SK-N-SH (cell line): ENCODE measurements around the gene MYO10. TPM values are rescaled to one million over a fixed set of nuclear protein-coding genes. Genes with fewer than 3 reads are reported as not detected.

ENCODE experiments used
- CTCF ChIA-PET: fragments of 300-600, 350-600 bp; formaldehyde crosslinking; extraction: SDS; loops from one replicate; lab custom pipeline; 2021; lab: Yijun Ruan, JAX
- POLR2A ChIA-PET: fragments of 350-600 bp; sonication (Branson Sonifier 250); formaldehyde crosslinking; extraction: SDS; loops from one replicate; lab custom pipeline; 2020; ENCODE audit warnings: antibody characterized with exemption, inconsistent platforms; lab: Yijun Ruan, JAX
- DNase-seq: peaks from one replicate; pipeline ENCODE4 v3.0.0; 2012
- H2AFZ ChIP-seq: fragments of 200-600 bp; sonication (generic); 2 replicates; pipeline ENCODE4 v1.8.1; 2016; ENCODE audit warnings: antibody characterized with exemption, mild to moderate bottlenecking, low read depth
- H3F3A ChIP-seq: fragments of 200-600 bp; sonication (generic); replicated peaks from 2 replicates; pipeline ENCODE3; 2016; ENCODE audit warnings: antibody characterized with exemption, mild to moderate bottlenecking; ENCODE audit not compliant: insufficient read depth
- H3K27ac ChIP-seq, 2 experiments: fragments of 200-500 bp in 1 of 2; fragments of 200-600 bp in 1 of 2; sonication (Bioruptor generic) in 1 of 2; sonication (generic), shearing (Covaris generic) in 1 of 2; 2 replicates each; pipeline versions ENCODE4 v1.5.1 to v1.6.1; 2014 to 2016; ENCODE audit warnings: low read depth in 2 of 2, inconsistent platforms in 1 of 2, low read length in 1 of 2, mild to moderate bottlenecking in 1 of 2, mixed read lengths in 1 of 2
- H3K27me3 ChIP-seq: fragments of 200-600 bp; sonication (generic), shearing (Covaris generic); 2 replicates; pipeline ENCODE4 v1.6.1; 2016; ENCODE audit warnings: mixed run types; ENCODE audit not compliant: insufficient read depth
- H3K36me3 ChIP-seq, 2 experiments: fragments of 200-500 bp in 1 of 2; fragments of 200-600 bp in 1 of 2; sonication (Bioruptor generic) in 1 of 2; sonication (generic) in 1 of 2; replicated peaks in 1 of 2; 2 replicates each; pipeline versions ENCODE3 to v1.5.1; 2014 to 2016; ENCODE audit warnings: low read length in 1 of 2, mild to moderate bottlenecking in 1 of 2; ENCODE audit not compliant: insufficient read depth in 2 of 2, control insufficient read depth in 1 of 2
- H3K4me1 ChIP-seq, 2 experiments: fragments of 200-500 bp in 1 of 2; fragments of 200-600 bp in 1 of 2; sonication (Bioruptor generic) in 1 of 2; sonication (generic), shearing (Covaris generic) in 1 of 2; 2 replicates each; pipeline versions ENCODE4 v1.5.1 to v1.6.1; 2014 to 2016; ENCODE audit warnings: low read depth in 1 of 2, low read length in 1 of 2, mixed run types in 1 of 2; ENCODE audit not compliant: insufficient read depth in 2 of 2, control insufficient read depth in 1 of 2
- H3K4me2 ChIP-seq: fragments of 200-600 bp; sonication (generic), shearing (Covaris generic); 2 replicates; pipeline ENCODE4 v1.6.1; 2017; ENCODE audit warnings: mixed run types
- H3K4me3 ChIP-seq, 2 experiments: fragments of 200-500 bp in 1 of 2; fragments of 200-600 bp in 1 of 2; sonication (Bioruptor generic) in 1 of 2; sonication (generic), shearing (Covaris generic) in 1 of 2; 2 replicates each; pipeline versions ENCODE4 v1.5.1 to v1.8.1; 2014 to 2016; ENCODE audit warnings: low read depth in 2 of 2, inconsistent platforms in 1 of 2, low read length in 1 of 2, mild to moderate bottlenecking in 1 of 2, mixed read lengths in 1 of 2, moderate library complexity in 1 of 2
- H3K79me2 ChIP-seq: fragments of 200-600 bp; sonication (generic); 2 replicates; pipeline ENCODE4 v1.8.1; 2017; ENCODE audit warnings: mild to moderate bottlenecking; ENCODE audit not compliant: insufficient read depth
- H3K9ac ChIP-seq: fragments of 200-600 bp; sonication (generic); 2 replicates; pipeline ENCODE4 v1.6.1; 2017; ENCODE audit warnings: mixed run types
- H3K9me2 ChIP-seq: fragments of 200-600 bp; sonication (generic); 2 replicates; pipeline ENCODE4 v1.6.1; 2017; ENCODE audit warnings: mixed run types
- H3K9me3 ChIP-seq: fragments of 200-600 bp; sonication (generic); 2 replicates; pipeline ENCODE4 v1.6.1; 2017; ENCODE audit warnings: mixed run types, mild to moderate bottlenecking, moderate library complexity
- H4K20me1 ChIP-seq: fragments of 200-600 bp; sonication (generic); 2 replicates; pipeline ENCODE4 v1.6.1; 2017; ENCODE audit warnings: mild to moderate bottlenecking, mixed run types; ENCODE audit not compliant: insufficient read depth
- EP300 ChIP-seq, 2 experiments: IDR thresholded peaks; 2 replicates each; pipeline versions ENCODE4 v1.4.0 to v1.6.1; 2012; ENCODE audit warnings: borderline replicate concordance in 1 of 2, low read depth in 1 of 2, low read length in 1 of 2
- EZH2phosphoT487 ChIP-seq: fragments of 200-600 bp; sonication (generic); IDR thresholded peaks from 2 replicates; pipeline ENCODE4 v1.6.1; 2017; ENCODE audit warnings: low read depth, mixed run types, mild to moderate bottlenecking, antibody characterized with exemption, moderate library complexity, borderline replicate concordance
- FOXJ3 ChIP-seq: sonication (generic); formaldehyde crosslinking; IDR thresholded peaks from 2 replicates; pipeline ENCODE4 v1.5.1; 2020; ENCODE audit warnings: mild to moderate bottlenecking, missing genetic modification reagents
- FOXM1 ChIP-seq: IDR thresholded peaks from 2 replicates; pipeline ENCODE4 v1.4.0; 2012; ENCODE audit warnings: low read depth, mild to moderate bottlenecking
- JUND ChIP-seq: IDR thresholded peaks from 2 replicates; pipeline ENCODE4 v1.4.0; 2012
- RAD21 ChIP-seq: IDR thresholded peaks from 2 replicates; pipeline ENCODE4 v1.6.1; 2012; ENCODE audit warnings: mild to moderate bottlenecking, low read length
- RFX5 ChIP-seq: IDR thresholded peaks from 2 replicates; pipeline ENCODE4 v1.6.1; 2012; ENCODE audit warnings: mild to moderate bottlenecking, improper control_type of control experiment, low read length
- RXRA ChIP-seq: IDR thresholded peaks from 2 replicates; pipeline ENCODE4 v1.4.0; 2012; ENCODE audit warnings: low read depth, mild to moderate bottlenecking, borderline replicate concordance
- SIN3A ChIP-seq: IDR thresholded peaks from 2 replicates; pipeline ENCODE4 v1.6.1; 2012; ENCODE audit warnings: low read depth, mild to moderate bottlenecking, low read length, moderate library complexity, borderline replicate concordance
- TEAD4 ChIP-seq: IDR thresholded peaks from 2 replicates; pipeline ENCODE4 v1.4.0; 2012; ENCODE audit warnings: mild to moderate bottlenecking, borderline replicate concordance; ENCODE audit not compliant: insufficient read depth
- YY1 ChIP-seq: IDR thresholded peaks from 2 replicates; pipeline ENCODE4 v1.4.0; 2012; ENCODE audit warnings: low read depth, mild to moderate bottlenecking
- WGBS: methylation state at CpG from one replicate; pipeline ENCODE4 v1.1.6; 2017; ENCODE audit warnings: low lambda C conversion rate; 5-methylcytosine and 5-hydroxymethylcytosine counted together
- polyA plus RNA-seq, 3 experiments: library from polyadenylated mRNA; depleted of rRNA; stranded (reverse); fragments of >200 nt; gene quantifications; 2 replicates each; pipeline ENCODE4 v1.2.3, GENCODE V29; 2012
- TF ChIP-seq, protein P1 (sequence below): IDR thresholded peaks from 2 replicates; pipeline ENCODE4 v1.6.1; 2012; ENCODE audit warnings: mild to moderate bottlenecking, low read depth, low read length, moderate library complexity
- TF ChIP-seq, protein P2 (sequence below): IDR thresholded peaks from 2 replicates; pipeline ENCODE4 v1.4.0; 2012; ENCODE audit warnings: low read depth, borderline replicate concordance

Gene MYO10
- polyA plus RNA-seq, 1 of the 3 experiments (the other 2 are of a cell fraction): 8.1 TPM

DNA sequence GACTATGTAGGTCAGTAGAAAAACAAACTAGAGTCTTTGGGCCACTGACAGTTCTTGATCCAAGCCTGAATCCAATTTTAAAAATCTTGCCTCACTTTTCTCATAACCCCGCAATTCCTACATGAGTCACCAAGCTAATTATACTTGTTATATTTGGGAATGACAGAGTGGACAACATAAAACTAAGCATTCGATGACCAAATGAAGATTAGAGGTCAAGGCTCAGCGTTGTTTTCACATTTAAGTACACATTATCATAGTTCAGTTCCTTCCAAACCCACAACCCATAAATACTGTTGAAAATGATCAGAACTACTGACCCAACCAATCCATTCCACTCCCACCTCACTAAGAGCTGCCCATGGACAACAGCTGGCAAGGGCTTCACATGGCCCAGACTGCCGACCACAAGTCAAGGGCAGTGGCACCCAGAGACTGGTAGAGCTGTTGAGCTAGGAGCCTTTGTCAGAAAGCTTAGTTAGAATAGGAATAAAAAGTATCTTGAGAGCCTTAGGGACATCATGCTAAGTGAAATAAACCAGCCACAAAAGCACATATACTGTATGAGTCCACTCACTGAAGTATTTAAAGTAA lies 64.2 kb downstream of the MYO10 start:
- Histone ChIP-seq H3K4me3 (no peak overlapping the region), H2AFZ (no peak overlapping the region), H3K9me2 (no peaks in the 10 kb centered on the region), H3K9me3 (no peaks in the 10 kb centered on the region), H3K4me1 (peaks cover 8 to 18% of the 10 kb centered on the region in 2 experiments; a peak in 3 of 4 replicates), H4K20me1 (peaks cover 83% of the 10 kb centered on the region), H3K4me2 (no peak overlapping the region), H3K27ac (peak overlapping the region in 1 of 2 experiments; percentile 42; a peak in 1 of 4 replicates), H3K27me3 (no peaks in the 10 kb centered on the region), H3K79me2 (peaks cover 100% of the 10 kb centered on the region), H3F3A (peaks cover 21% of the 10 kb centered on the region), H3K36me3 (peaks cover 0 to 52% of the 10 kb centered on the region in 2 experiments), H3K9ac (no peak overlapping the region)
- ChIA-PET POLR2A (no interaction called here), CTCF (no interaction called here)
- WGBS: 89% methylated on average over 4 of the region's 4 CpGs
- TF ChIP-seq SIN3A (no peak), JUND (no peak), EZH2phosphoT487 (no peak), EP300 (IDR thresholded peaks at IDR 0.05; ENCODE audit: borderline replicate concordance in 1 of 2, low read depth in 1 of 2, low read length in 1 of 2) (no peak), RAD21 (no peak), TEAD4 (no peak), RFX5 (no peak), FOXM1 (no peak), RXRA (no peak), FOXJ3 (CRISPR knock-in tag) (no peak)
- TF ChIP-seq, protein P1, sequence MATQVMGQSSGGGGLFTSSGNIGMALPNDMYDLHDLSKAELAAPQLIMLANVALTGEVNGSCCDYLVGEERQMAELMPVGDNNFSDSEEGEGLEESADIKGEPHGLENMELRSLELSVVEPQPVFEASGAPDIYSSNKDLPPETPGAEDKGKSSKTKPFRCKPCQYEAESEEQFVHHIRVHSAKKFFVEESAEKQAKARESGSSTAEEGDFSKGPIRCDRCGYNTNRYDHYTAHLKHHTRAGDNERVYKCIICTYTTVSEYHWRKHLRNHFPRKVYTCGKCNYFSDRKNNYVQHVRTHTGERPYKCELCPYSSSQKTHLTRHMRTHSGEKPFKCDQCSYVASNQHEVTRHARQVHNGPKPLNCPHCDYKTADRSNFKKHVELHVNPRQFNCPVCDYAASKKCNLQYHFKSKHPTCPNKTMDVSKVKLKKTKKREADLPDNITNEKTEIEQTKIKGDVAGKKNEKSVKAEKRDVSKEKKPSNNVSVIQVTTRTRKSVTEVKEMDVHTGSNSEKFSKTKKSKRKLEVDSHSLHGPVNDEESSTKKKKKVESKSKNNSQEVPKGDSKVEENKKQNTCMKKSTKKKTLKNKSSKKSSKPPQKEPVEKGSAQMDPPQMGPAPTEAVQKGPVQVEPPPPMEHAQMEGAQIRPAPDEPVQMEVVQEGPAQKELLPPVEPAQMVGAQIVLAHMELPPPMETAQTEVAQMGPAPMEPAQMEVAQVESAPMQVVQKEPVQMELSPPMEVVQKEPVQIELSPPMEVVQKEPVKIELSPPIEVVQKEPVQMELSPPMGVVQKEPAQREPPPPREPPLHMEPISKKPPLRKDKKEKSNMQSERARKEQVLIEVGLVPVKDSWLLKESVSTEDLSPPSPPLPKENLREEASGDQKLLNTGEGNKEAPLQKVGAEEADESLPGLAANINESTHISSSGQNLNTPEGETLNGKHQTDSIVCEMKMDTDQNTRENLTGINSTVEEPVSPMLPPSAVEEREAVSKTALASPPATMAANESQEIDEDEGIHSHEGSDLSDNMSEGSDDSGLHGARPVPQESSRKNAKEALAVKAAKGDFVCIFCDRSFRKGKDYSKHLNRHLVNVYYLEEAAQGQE: no peak
- TF ChIP-seq, protein P2, sequence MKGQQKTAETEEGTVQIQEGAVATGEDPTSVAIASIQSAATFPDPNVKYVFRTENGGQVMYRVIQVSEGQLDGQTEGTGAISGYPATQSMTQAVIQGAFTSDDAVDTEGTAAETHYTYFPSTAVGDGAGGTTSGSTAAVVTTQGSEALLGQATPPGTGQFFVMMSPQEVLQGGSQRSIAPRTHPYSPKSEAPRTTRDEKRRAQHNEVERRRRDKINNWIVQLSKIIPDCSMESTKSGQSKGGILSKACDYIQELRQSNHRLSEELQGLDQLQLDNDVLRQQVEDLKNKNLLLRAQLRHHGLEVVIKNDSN: no peak
- no peak for DNase-seq

DNA sequence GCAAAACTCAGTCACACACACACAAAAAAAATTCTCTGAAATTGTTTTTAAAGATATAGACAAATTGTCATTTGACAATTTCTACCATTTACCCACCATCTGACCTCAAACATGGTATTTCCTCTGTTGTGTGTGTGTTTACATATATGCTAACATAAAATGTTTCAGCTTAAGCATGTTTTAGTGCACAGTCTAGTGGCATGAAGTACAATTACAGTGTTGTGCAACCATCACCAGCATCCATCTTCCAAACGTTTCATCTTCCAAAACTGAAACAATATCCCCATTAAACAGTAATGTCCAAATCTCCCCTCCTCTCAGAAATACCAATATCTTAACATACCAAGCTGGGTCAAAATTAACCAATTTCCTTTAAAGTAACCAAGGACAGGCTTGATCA lies 65.2 kb downstream of the MYO10 start:
- Histone ChIP-seq H3K9ac (no peak overlapping the region), H3K4me2 (no peak overlapping the region), H3K4me1 (peaks cover 16 to 24% of the 10 kb centered on the region in 2 experiments; a peak in 3 of 4 replicates), H3K27me3 (no peaks in the 10 kb centered on the region), H3K79me2 (peaks cover 100% of the 10 kb centered on the region), H3K4me3 (no peak overlapping the region), H3K9me3 (no peaks in the 10 kb centered on the region), H3K9me2 (no peaks in the 10 kb centered on the region), H3K36me3 (peaks cover 0 to 42% of the 10 kb centered on the region in 2 experiments), H3K27ac (peak overlapping the region in 1 of 2 experiments; percentile 42; a peak in 1 of 4 replicates), H3F3A (peaks cover 21% of the 10 kb centered on the region), H2AFZ (no peak overlapping the region), H4K20me1 (peaks cover 86% of the 10 kb centered on the region)
- WGBS: 68% methylated on average over 1 of the region's 1 CpG
- TF ChIP-seq EP300 (IDR thresholded peaks at IDR 0.05; ENCODE audit: borderline replicate concordance in 1 of 2, low read depth in 1 of 2, low read length in 1 of 2) (no peak), YY1 (no peak)
- POLR2A ChIA-PET: no interaction called here
- CTCF ChIA-PET: no interaction called here
- DNase-seq: no peak
